ENCODE results near the gene STXBP5.

DNA sequence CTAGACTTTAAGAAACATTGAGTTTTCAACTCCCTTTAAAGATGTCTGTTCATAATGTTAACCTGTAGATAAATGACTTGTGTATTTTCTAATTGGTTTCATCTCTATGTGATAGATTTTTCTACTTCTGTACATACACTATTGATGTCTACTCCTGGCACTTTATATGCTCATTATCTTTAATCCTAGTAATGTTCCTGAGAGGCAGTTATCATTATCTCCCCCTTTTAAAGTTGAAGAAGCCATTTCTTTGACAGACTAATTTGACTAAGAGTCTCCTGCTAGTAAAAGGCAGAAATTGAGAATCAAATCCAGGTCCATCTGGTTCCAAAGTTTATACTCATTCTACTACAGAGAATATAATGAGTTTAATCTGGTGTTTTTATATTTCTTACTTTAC is 167.1 kb downstream of the STXBP5 start:
- TF ChIP-seq ZFP41 (tag by site-specific recombination; IDR thresholded peaks at IDR 0.05; ENCODE audit: borderline replicate concordance) (no peak), ZNF311 (tag by site-specific recombination; IDR thresholded peaks at IDR 0.05; ENCODE audit: borderline replicate concordance) (no peak), ZNF670 (tag by site-specific recombination; IDR thresholded peaks at IDR 0.05; ENCODE audit: low read depth) (no peak)
- TF ChIP-seq, protein P1, sequence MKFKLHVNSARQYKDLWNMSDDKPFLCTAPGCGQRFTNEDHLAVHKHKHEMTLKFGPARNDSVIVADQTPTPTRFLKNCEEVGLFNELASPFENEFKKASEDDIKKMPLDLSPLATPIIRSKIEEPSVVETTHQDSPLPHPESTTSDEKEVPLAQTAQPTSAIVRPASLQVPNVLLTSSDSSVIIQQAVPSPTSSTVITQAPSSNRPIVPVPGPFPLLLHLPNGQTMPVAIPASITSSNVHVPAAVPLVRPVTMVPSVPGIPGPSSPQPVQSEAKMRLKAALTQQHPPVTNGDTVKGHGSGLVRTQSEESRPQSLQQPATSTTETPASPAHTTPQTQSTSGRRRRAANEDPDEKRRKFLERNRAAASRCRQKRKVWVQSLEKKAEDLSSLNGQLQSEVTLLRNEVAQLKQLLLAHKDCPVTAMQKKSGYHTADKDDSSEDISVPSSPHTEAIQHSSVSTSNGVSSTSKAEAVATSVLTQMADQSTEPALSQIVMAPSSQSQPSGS (tag by site-specific recombination; IDR thresholded peaks at IDR 0.05; ENCODE audit: low read depth), result no peak
- TF ChIP-seq, protein P2, sequence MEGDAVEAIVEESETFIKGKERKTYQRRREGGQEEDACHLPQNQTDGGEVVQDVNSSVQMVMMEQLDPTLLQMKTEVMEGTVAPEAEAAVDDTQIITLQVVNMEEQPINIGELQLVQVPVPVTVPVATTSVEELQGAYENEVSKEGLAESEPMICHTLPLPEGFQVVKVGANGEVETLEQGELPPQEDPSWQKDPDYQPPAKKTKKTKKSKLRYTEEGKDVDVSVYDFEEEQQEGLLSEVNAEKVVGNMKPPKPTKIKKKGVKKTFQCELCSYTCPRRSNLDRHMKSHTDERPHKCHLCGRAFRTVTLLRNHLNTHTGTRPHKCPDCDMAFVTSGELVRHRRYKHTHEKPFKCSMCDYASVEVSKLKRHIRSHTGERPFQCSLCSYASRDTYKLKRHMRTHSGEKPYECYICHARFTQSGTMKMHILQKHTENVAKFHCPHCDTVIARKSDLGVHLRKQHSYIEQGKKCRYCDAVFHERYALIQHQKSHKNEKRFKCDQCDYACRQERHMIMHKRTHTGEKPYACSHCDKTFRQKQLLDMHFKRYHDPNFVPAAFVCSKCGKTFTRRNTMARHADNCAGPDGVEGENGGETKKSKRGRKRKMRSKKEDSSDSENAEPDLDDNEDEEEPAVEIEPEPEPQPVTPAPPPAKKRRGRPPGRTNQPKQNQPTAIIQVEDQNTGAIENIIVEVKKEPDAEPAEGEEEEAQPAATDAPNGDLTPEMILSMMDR (tag by site-specific recombination; IDR thresholded peaks at IDR 0.05), result no peak

All from HEK293 (cell line).